HG03460 (cell line): ENCODE results near the gene PRCC.

Source experiments
- ATAC-seq: cut with Tn5 transposase; IDR thresholded peaks from one replicate; pipeline ENCODE4 v1.9.1; 2021; ENCODE audit not compliant: unreplicated experiment

PRCC gene

DNA sequence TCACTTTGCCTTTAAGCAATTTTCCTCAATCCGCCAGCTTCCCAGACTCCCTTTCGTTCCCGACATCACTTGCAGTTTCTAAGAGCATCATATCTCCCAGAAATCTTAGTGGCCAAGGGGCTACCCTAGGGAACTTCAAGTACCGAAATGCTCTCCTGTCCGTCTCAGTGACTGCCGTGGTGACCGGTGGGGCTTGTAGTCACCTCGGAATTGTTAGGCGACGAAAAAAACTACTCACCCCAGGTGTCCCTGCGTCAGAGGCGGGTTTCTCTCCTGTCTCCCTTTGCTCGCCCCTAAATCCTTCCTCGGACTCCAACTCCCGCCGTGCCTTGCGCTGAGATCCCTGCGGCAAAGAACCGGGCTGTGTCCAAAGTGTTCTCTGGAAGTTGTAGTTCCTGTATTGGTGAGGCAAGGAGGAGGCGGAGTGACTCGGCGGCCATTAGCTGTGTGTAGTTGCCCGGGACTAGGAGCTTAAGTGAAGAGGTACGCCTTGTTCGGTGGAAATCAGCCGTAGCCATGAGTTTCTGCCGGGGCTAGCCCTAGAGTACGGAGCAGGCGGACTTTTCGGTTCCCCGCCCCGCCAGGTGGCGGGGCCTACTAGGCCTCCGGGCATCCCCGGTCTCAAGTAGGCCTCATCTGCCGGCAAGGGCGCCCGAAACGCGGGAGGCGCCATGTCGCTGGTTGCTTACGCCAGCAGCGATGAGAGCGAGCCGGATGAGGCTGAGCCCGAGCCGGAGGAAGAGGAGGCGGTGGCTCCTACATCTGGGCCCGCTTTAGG, at the start of gene PRCC:
TSS of gene PRCC (plus strand) at position 435 of the 778 bp plus-strand sequence. CDS start at position 672, 237 bp downstream.
- ATAC-seq: peak; percentile 94

- no peak for ATAC-seq
Observed at GRCh38 chr1:156721131-156721530, 46.2 kb upstream of the PRCC start.

- no peak for ATAC-seq
Observed at GRCh38 chr1:156721535-156721934, 45.8 kb upstream of the PRCC start.

- no peak for ATAC-seq
Observed at GRCh38 chr1:156725683-156726280, 41.6 kb upstream of the PRCC start.

- no peak for ATAC-seq
Observed at GRCh38 chr1:156726549-156727226, 40.6 kb upstream of the PRCC start.

GRCh38 chr1:156727492-156727891, 39.8 kb upstream of the PRCC start:
- ATAC-seq: no peak

DNA sequence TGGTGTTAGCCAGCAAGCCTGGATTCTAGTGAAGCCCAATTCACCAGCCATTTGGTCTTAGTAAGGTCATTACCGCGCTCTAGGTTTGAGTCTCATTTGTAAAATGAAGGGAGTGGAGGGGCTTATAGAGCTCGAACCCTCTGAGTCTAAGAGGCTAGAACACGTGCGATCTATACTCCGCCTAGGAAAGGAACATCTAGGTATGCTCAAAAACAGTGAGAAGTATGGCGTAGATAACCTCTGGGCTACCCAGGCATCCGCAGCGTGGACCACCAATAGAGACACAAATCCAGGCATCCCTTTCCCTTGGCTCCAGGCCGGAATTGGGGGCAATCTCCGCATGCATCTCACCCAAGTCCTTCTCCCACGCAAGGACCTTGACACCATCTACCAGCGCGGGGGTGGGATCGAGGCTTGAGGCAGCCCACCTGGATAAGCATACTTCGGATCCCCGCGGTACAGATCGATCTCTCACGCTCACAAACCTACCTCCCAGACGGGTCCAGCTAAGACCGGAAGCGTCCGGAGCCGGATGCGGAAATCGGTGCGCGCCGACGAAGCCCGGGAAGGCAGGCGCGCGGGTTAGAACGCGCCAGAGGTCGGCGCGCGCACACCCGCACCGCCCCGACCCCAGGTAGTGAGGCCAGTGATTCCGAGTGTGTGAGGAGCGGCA, 39.3 kb upstream of the PRCC start, which contains the start of gene METTL25B:
TSS of gene METTL25B (plus strand) at position 544 of the 673 bp plus-strand sequence. CDS start 636 bp downstream, outside the sequence.
- peak; percentile 61 for ATAC-seq

DNA sequence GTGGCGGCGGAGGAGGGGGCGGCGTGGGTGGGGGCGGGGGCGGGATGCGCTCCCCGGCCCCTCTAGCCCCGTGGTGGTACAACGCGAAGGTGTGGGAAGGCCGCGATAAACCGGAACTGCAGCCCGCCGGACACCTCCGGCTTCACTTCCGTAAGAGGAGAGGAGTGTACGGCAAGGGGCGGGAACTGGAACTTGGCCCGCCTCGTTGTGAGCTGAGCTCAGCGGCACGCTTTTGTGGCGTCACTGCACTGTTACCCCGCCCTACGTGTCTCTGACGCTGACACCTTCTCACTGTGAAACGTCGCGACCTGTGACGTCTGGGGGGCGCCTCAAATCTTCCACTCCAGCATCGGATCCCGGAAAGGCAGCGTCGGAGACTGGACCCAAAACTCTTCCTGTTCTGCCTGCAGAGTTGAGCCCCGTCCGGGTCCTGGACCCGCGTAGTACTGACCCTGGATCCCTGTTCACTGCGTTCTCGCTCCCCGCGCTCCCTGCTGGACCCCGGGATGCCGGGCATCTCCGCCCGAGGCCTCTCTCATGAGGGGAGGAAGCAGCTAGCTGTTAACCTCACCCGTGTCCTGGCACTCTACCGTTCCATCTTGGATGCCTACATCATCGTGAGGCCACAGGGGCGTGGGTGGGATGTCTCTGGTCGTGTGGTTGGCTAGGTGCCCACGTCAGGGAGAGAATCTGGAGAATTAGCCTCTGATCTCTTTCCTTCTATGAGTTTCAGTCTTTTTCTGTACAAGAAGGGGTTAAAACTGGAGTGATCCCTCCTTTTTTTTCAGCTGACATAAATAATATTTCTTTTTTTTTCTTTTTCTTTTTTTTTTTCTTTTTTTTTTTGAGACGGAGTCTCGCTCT, 38.5 kb upstream of the PRCC start, which contains the start of gene ISG20L2:
TSS of gene ISG20L2 (minus strand) at position 168 of the 864 bp plus-strand sequence. CDS start 1,114 bp downstream, outside the sequence.
- peak; percentile 84 for ATAC-seq

DNA sequence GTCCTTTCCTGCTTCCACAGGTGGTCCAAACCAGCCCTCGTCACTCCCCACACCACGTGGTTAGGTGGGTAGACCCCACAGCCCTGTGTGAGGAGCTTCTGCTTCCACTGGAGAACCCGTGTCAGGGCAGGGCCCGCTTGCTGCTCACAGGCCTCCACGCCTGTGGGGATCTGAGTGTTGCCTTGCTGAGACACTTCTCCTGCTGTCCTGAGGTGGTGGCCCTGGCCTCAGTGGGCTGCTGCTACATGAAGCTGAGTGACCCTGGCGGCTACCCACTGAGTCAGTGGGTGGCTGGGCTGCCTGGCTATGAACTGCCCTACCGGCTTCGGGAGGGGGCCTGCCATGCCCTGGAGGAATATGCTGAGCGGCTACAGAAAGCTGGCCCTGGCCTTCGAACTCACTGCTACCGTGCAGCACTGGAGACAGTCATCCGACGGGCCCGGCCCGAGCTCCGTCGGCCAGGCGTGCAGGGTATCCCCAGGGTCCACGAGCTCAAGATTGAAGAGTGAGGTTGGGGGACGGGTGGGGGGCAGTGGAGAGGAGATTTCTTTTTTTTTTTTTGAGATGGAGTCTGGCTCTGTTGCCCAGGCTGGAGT, 33.2 kb upstream of the PRCC start:
- ATAC-seq: no peak

DNA sequence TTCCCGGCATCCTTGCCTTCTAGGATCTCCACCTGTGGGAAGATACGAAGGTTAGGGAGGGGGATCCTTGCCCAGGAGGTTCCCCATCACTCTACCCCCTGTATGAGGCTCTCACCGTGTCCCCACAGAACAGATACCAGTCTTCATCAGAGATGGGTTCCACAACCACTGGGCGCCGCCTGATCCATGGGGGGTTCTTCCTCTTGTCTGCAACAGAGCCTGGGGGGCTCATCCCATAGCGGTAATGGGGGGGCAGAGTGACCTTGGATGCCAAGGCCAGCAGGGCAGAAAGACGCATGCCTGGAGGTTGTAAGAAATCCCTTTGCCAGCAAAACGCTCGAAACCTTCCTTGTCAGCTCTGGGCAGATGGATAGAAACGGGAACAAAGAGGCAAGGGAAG, 28.9 kb upstream of the PRCC start:
- ATAC-seq: no peak

DNA sequence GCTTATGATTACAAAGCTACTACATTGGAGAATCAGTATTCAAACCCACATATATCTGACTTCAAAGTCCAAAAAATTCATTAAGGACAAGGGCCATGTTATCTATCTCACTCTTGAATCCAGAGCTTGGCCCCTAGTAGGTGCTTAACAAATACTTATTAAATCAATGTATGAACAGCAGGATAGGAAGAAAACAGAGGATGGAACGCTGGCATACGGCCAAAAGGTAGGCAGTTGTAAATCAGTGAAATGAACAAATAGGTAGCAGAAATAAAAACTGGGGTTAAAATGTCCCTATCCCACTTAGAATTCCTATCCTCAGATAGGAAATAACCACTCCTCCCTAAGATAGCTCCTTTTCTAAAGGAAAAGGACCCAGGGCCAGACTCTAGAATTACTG, 28.4 kb upstream of the PRCC start:
- no peak for ATAC-seq

DNA sequence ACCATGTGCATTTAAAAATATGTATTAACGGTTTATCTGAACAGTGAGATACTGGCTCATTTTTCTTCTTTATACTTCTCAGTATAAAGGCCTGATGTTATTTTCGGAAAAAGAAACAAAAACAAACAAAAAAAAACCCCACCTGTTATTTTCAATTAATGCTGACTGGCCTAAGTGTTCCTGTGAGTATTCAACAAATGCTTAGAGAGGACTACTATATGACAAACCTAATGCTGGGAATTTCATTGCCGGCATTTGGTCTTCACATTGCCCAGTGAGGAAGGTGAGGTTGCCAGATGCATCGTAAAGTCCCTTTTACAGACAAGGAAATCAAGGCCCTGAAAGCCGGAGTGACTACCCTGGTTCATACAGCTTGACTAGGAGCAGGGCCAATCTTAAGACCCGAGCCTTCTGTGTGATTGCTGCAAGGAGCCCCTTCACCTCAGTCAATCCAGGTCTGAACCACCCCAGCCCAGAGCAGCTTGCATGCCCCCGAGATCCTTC, 27.0 kb upstream of the PRCC start:
- ATAC-seq: no peak

DNA sequence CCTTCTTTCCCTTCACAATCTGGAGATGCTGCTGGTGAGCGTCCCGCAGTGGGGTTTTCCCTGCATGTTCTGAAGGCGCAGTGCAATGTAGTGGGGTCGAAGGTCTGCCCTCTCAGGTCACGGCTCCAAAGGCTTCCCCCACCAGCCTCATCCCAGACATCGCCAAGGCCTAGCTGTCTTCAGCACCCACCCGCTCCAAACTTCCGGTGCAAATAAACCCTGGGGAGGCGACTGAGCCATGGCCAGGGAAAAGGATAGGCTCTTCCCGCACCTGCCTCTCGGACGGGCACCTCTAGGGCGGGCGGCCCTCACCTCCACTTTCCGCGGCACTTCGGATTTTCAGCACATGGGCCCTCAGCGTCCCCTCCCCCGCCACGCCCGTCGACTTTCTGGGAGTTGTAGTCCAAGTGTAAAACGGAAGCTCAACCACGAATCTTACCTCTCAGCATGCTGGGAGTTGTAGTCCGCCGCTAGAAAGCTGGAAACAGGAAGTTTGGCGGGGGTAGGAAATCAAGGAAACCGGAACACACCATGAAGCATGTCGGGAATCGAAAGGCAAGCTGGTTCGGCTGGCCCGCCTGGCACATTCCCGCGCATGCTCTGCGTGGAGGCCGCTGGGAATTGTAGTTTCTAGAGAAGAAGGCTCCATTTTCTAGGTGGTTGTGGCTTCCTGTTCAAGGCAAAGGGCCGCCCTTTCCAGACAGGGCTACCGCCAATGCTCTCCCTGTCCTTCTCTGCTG, 26.4 kb upstream of the PRCC start, which contains the start of gene MRPL24:
TSS of gene MRPL24 (minus strand) at position 348 of the 740 bp plus-strand sequence. CDS start 2,384 bp downstream, outside the sequence.
- peak; percentile 76 for ATAC-seq

DNA sequence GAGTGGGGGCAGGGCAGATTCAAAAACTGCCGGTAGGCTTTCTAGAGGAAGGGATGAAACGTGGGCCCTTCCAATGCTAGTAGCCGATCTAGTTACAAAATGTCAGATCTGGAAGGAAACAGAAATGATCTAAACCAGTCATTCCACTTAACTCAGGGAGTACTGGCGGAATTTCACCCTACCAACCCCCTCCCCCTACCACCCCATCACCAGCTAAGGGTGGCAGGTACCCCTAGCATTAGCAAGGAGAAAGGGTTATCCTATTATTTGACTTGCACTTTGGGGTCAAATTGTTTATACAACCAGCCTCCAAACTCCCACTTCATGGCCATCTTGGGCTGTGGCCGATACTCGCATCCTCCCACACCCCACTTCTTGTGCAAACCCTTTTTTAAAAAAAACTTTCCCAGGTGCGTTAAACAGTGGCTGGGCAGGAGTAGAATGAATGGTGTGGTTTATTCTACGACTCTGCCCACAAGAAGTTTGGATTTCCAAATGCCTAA, 25.8 kb upstream of the PRCC start:
- no peak for ATAC-seq

GRCh38 chr1:156742017-156742416, 25.3 kb upstream of the PRCC start:
- ATAC-seq: no peak

DNA sequence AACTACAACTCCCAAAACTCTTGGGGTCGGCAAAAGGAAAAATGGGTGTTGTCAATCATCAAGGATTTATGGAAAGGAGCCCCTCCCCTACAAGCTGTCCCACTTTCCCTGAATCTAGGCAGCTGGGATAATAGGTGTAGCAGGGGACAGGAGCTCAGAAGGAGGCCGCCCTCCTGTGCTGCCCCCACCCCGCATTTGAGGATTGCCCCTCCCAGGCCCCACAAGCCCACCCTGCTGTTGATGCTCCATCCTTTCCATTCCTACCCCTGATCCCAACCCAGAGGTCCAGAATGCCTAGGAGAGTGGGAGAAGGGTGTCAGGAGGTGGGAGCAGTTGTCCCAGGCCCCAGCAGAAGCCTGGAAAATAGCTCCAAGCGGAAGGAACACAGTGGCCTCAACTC, 24.5 kb upstream of the PRCC start:
- no peak for ATAC-seq

DNA sequence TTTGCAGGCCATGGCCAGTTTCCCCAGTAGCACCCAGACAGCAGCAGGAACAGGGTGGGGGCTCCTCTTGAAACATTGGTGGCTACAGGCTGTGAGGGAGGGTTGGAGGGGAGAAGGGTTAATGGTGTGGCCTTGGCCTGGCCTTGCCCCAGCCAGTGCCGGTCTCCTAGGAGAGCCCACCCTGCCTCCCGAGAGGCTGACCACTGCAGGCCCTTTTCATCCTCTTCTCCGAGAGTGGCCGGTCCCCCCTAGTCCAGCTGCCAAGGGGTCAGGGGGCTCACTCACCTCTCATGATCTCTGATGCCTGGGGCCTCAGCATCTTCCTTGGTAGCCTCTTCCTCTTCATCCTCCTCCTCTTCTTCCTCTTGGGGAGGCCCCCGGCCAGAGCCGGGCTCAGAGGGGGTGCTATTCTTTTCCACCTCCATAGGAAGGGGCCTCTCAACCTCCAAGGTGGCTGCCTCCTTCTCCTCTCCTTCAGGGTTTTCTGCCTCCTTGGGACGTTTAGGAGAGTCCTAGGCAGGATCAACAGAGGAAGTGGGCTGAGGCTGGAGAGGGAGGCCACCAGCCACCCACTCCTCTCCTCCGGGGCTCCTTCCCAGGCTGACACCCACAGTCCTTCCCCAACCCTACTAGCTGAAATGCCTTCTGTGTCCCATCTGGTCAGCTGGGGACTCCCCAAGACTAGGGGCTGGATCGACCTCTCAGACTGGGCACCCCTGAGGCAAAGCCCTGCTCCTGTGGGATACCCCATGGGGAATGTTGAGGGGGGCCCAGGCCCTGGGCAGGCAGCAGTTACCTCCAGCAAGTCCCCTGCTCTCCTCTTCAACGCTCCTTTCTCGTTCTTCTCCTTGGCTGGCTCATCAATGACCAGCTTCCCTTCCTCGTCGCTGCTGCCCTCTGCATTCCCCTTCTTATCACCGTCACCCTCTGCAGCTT, 23.7 kb upstream of the PRCC start:
- ATAC-seq: no peak

DNA sequence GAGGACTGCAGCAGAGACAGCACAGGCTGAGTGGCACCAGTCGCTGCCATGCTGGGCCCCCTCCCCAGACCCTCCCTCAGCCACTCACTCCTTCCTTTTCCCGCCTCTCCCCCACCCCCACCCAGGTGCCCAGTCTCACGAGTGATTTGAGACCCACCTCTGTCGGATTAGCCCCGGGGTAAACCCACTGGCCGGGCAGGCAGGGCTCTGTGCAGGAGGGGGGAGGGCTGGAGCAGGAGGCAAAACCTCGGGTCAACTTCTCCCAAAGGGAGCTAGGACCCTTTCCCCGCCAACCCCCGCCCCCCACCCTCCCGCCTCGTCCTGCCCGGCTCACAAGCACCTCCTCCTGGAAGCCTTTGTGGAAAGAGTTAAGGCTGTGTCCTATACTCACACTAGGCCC, 23.0 kb upstream of the PRCC start:
- ATAC-seq: no peak
